Measurements from ENCODE around the gene MAP2K5. TPM values are rescaled to one million over a fixed set of nuclear protein-coding genes. Genes with fewer than 3 reads are reported as not detected.

MAP2K5 gene
- total RNA-seq, 1 donor from 2014 or later: 29.0 TPM

DNA sequence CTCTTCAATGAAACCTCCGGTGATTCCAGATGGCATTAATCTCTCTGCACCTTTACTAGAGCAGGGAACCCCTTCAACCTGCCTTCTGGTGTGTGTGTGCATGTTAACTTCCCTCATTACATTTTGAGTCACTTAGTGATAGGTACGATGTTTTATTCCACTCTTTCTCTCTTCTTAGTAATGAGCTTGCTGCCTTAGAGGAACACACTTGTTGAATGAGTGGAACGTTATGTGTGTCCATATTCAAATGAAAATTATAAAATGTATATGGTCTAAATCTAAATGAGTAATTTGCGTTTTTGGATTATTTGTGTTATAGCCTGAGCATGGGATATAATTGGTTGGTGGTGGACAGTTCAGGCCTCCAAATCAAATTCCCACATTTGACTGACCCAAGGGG lies 12.1 kb downstream of the MAP2K5 start:
- Mint-ChIP-seq H3K27me3 (ENCODE audit: unreplicated experiment) (peaks cover 1% of the 10 kb centered on the region), H3K27ac (ENCODE audit: unreplicated experiment) (no peak overlapping the region), H3K9me3 (ENCODE audit: unreplicated experiment) (no peaks in the 10 kb centered on the region), H3K4me1 (ENCODE audit: low read depth, unreplicated experiment) (peaks cover 8% of the 10 kb centered on the region), H3K36me3 (ENCODE audit: unreplicated experiment) (peaks cover 10% of the 10 kb centered on the region), H3K4me3 (ENCODE audit: unreplicated experiment) (no peak overlapping the region)
- TF ChIP-seq, protein P1, sequence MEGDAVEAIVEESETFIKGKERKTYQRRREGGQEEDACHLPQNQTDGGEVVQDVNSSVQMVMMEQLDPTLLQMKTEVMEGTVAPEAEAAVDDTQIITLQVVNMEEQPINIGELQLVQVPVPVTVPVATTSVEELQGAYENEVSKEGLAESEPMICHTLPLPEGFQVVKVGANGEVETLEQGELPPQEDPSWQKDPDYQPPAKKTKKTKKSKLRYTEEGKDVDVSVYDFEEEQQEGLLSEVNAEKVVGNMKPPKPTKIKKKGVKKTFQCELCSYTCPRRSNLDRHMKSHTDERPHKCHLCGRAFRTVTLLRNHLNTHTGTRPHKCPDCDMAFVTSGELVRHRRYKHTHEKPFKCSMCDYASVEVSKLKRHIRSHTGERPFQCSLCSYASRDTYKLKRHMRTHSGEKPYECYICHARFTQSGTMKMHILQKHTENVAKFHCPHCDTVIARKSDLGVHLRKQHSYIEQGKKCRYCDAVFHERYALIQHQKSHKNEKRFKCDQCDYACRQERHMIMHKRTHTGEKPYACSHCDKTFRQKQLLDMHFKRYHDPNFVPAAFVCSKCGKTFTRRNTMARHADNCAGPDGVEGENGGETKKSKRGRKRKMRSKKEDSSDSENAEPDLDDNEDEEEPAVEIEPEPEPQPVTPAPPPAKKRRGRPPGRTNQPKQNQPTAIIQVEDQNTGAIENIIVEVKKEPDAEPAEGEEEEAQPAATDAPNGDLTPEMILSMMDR (IDR thresholded peaks at IDR 0.05; ENCODE audit: partially characterized antibody, unreplicated experiment): no peak
- DNase-seq: no peak

DNA sequence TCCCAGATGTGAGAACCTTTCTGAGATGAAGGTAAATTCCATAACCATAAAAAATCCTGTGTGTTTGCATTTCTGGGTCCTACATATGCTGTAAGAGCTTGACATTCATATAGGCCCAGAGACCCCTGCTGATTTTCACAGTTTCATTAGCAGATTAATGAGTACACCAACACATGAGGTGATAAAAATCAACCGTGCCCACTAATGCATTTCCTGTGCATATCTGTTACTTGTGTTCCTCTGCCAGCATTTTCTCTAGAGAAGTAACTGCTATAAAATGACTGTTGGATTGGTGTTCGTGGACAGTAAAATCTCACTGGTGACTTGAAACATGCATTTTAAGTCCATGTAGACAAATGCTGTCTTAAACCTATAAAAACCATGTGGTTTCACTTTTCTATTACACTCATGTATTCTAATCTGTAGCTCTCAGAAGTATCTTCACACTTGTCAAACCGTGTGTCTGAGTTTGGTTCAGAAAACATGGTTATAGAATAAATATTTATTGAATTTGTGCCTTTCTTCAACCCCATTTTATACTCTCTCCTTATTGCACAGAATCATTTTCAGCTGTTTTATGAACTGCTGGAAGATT lies 14.6 kb downstream of the MAP2K5 start:
- no peaks in the 10 kb centered on the region for H3K9me3 Mint-ChIP-seq (ENCODE audit: unreplicated experiment)
- DNase-seq: no peak
- no peak overlapping the region for H3K27ac Mint-ChIP-seq (ENCODE audit: unreplicated experiment)
- peaks cover 1% of the 10 kb centered on the region for H3K27me3 Mint-ChIP-seq (ENCODE audit: unreplicated experiment)
- H3K4me1 Mint-ChIP-seq (ENCODE audit: low read depth, unreplicated experiment): peaks cover 15% of the 10 kb centered on the region
- H3K4me3 Mint-ChIP-seq (ENCODE audit: unreplicated experiment): no peak overlapping the region
- TF ChIP-seq, protein P1 (IDR thresholded peaks at IDR 0.05; ENCODE audit: partially characterized antibody, unreplicated experiment): no peak
- peaks cover 10% of the 10 kb centered on the region for H3K36me3 Mint-ChIP-seq (ENCODE audit: unreplicated experiment)

DNA sequence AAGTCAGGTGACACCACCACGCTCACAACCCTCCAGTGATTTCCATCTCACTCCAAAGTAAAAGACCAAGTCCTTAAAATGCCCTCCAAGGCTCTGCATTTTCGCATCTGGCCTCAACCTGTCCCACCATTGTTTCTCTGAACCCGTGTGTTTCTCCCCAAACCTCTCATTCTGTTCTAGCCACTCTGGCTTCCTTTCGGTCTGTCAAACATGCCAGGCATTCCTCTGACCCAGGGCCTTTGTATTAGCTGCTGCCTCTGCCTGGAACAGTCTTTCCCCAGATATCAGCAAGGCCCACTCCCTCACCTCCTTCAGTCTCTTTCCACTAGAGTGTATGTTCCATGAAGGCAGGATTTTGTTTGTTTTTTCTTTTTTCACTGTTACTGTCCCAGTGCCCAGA lies 16.0 kb downstream of the MAP2K5 start:
- TF ChIP-seq, protein P1 (IDR thresholded peaks at IDR 0.05; ENCODE audit: partially characterized antibody, unreplicated experiment): no peak
- DNase-seq: no peak
- H3K36me3 Mint-ChIP-seq (ENCODE audit: unreplicated experiment): peaks cover 10% of the 10 kb centered on the region
- H3K9me3 Mint-ChIP-seq (ENCODE audit: unreplicated experiment): no peaks in the 10 kb centered on the region
- no peak overlapping the region for H3K27ac Mint-ChIP-seq (ENCODE audit: unreplicated experiment)
- no peak overlapping the region for H3K4me3 Mint-ChIP-seq (ENCODE audit: unreplicated experiment)
- peaks cover 25% of the 10 kb centered on the region for H3K4me1 Mint-ChIP-seq (ENCODE audit: low read depth, unreplicated experiment)
- peaks cover 1% of the 10 kb centered on the region for H3K27me3 Mint-ChIP-seq (ENCODE audit: unreplicated experiment)

DNA sequence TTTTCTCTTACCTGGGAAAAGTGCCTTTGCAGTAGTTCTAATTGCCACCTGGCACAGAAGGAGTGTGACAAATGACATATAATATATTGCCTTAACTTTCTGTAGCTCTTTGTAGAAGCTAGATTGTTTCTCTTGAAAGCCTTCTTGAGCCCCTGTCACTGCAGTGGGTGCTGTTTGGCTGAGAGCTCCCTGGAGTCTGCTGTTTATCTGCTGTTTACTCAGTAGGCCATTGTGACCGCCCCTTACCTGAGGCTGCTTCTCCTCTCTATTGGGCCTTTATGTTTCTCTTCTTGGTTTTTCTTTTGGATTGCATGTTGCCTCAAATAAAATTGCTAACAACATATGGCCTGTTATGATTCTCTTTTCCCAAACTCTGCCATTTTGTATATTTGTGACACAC lies 16.7 kb downstream of the MAP2K5 start:
- no peak overlapping the region for H3K4me3 Mint-ChIP-seq (ENCODE audit: unreplicated experiment)
- TF ChIP-seq, protein P1 (IDR thresholded peaks at IDR 0.05; ENCODE audit: partially characterized antibody, unreplicated experiment): no peak

DNA sequence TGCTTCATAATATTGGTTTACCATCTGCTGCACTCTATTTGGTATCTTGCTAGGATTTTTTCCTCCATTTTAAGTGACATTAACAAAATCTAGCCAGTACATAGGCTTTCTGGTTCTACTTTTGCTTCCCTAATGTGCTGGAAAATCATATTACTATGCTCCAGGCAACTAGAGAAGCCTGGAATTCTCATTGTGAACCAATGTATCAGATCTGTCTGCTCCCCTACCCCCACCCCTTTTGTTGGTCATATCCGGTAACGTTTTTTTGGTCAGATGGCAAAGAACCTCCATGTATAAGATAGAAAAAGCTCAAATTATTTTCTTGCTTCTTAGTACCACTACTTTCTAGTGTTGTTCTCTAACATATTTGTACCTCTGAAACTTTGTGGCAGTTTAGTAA lies 17.1 kb downstream of the MAP2K5 start:
- Mint-ChIP-seq H3K9me3 (ENCODE audit: unreplicated experiment) (no peaks in the 10 kb centered on the region), H3K27me3 (ENCODE audit: unreplicated experiment) (no peaks in the 10 kb centered on the region), H3K27ac (ENCODE audit: unreplicated experiment) (no peak overlapping the region)

More for the DNA sequence above, 16.7 kb downstream of the MAP2K5 start:
- Mint-ChIP-seq H3K9me3 (ENCODE audit: unreplicated experiment) (no peaks in the 10 kb centered on the region), H3K36me3 (ENCODE audit: unreplicated experiment) (peaks cover 10% of the 10 kb centered on the region), H3K27ac (ENCODE audit: unreplicated experiment) (no peak overlapping the region), H3K27me3 (ENCODE audit: unreplicated experiment) (peaks cover 1% of the 10 kb centered on the region), H3K4me1 (ENCODE audit: low read depth, unreplicated experiment) (peaks cover 31% of the 10 kb centered on the region)
- no peak for DNase-seq

More for the DNA sequence above, 17.1 kb downstream of the MAP2K5 start:
- no peak for DNase-seq
- Mint-ChIP-seq H3K36me3 (ENCODE audit: unreplicated experiment) (peaks cover 10% of the 10 kb centered on the region), H3K4me1 (ENCODE audit: low read depth, unreplicated experiment) (peaks cover 34% of the 10 kb centered on the region), H3K4me3 (ENCODE audit: unreplicated experiment) (no peak overlapping the region)
- TF ChIP-seq, protein P1 (IDR thresholded peaks at IDR 0.05; ENCODE audit: partially characterized antibody, unreplicated experiment): no peak
